ENCODE measurements around the gene IGSF21.

Gene IGSF21

GRCh38 chr1:18183533-18183932 is 75.9 kb downstream of the IGSF21 start:
- DNase-seq: no peak

GRCh38 chr1:18187054-18187453 is 79.5 kb downstream of the IGSF21 start:
- DNase-seq: no peak

DNA sequence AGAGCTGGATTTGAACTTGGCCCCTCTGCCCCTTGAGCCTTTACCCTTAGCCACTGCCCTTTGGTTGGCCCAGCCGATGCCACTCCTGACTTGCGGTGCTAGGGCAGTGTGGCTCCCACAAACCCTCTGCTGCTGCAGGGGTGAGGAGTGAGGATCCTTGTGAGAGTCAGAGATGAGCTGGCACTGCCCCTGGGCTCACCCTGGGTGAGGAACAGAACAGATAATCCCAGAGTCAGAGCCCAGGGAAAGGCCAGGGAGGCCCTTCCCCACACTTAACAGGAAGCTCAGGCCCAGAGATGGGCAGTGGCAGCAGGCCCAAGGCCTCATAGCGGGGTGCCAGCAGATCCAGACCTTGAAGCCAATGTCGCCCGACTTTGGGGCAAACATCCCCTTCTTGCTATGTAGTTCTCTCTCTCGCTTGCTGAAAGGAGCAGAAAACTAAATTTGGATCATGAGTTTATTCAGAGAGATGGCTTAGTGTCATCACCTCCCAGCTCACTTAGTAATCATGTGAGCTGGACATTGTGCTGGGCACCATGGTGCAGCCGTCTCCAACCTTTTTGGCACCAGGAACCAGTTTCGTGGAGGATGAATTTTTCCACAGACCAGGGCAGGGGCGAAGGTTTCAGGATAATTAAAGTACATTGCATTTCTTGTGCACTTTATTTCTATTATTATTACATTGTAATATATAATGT is 81.4 kb downstream of the IGSF21 start:
- DNase-seq: no peak

DNA sequence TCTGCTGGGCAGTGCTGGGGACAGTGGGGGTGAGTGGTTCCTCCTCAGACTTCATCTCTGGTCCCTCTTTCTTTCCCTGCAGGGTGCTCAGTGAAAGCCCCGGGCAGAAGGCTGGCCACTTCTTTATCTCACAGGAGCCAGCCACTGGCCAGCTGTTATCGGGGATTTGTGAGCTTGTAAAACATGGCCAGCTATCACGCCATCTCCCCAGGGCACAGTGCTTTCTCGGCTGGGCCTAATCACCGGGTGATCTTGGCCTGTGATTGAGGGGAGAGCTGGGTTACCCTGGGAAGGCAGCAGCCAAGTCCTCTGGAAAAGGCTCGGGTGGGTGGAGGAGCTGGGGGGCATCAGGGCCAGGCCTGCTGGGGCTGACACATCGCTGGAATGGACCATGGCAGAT is 83.0 kb downstream of the IGSF21 start:
- no peak for DNase-seq

GRCh38 chr1:18191037-18191436 is 83.4 kb downstream of the IGSF21 start:
- DNase-seq: no peak

GRCh38 chr1:18191481-18192155 is 84.0 kb downstream of the IGSF21 start:
- DNase-seq: no peak

GRCh38 chr1:18192182-18192581 is 84.6 kb downstream of the IGSF21 start:
- no peak for DNase-seq

DNA sequence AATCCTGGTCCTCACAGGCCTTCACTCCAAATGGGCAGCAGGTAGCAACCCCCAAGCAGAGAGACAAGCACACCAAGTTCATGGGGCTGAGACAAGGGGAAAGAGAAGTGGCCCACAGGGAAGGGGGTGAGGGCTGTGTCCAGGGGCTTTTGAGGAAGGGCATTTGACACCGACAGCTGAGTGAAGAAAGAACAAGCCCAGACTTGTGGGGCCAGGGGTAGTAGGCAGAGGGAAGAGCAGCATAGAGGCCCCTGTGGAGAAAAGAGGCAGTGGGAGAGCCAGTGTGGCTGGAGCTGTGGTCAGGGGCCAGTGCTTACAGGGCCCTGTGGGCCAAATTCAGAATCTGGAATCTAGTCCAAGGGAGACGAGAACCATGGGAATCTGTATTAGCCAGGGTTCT is 85.4 kb downstream of the IGSF21 start:
- no peak for DNase-seq

DNA sequence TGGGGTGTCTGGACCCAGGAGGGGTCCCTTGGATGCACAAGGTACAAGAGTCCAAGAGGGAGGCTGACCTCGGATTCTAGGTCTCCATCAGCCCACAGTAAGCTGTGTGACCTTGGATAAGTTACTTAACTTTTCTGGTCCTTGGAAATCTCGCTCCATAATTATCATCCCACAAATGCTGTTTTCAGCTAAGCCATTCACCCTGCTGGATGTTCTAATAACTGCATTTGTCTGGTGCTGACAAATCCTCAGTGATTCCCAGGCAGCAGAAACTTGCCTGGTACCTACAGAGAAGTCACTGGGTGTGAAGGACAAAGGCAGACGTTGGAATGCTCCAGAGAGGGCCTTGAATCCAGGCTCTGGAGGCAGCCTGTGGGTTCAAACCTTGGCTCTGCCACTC is 89.7 kb downstream of the IGSF21 start:
- no peak for DNase-seq

DNA sequence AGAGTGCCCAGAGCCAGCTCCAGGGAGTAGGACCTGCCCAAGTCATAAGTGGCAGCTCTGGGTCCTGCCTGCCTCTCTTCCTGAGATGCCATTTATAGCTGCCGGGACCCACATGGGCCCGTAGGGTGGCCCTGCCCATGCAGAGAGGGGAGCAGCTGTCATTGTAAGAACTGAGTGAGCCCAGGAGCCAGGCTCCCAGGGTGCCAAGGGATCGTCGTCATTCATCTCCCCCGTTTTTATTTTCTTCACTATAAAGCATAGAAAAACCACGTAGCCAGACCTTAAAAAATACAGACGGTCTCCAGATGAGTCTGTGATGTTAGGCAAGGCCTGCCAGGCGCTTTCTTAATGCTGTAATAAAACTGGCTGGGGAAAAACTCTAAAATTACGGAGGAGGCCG is 90.7 kb downstream of the IGSF21 start:
- no peak for DNase-seq

- no peak for DNase-seq
These were observed 91.9 kb downstream of the IGSF21 start for GRCh38 chr1:18199462-18199861.

GRCh38 chr1:18200136-18200717 is 92.6 kb downstream of the IGSF21 start:
- DNase-seq: no peak

GRCh38 chr1:18200918-18201317 is 93.3 kb downstream of the IGSF21 start:
- DNase-seq: no peak

- no peak for DNase-seq
These were observed 94.6 kb downstream of the IGSF21 start for GRCh38 chr1:18201997-18202719.

DNA sequence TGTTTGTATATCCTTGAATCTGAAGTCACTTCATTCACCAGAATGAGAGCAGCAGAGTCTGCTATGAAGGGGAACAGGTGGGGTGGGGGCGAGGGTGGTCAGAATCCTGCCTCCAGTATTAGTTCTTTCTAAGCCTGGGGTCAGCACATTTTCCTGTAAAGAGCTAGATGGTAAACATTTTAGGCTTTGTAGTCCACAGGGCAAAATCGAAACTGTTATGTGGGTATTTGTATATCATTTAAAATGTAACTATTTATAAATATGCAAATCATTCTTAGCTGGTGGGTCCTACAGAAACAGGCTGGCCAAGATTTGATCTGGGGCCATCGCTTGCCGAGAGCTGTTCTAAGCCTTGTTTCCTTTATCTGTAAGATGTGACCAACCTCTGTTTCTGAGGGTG is 96.0 kb downstream of the IGSF21 start:
- DNase-seq: no peak

DNA sequence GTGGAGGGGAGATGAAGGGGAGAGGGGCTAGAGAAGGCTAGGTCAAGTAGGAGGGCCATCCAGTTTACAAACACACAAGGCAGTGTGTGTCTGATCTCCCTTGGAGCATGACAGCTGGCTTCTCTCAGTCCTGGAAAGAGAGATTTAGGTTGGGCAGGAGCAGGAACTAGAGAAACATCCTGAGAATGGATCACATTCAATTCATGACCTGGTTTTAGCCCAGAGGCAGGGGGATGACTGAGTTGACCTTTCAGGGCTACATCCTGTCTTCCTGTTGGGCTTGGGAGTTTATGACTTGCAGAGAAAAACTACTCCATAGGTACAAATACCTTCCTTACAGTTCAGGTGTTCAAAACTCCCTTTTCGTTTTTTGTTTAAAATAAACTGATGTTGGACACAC is 97.0 kb downstream of the IGSF21 start:
- DNase-seq: no peak

DNA sequence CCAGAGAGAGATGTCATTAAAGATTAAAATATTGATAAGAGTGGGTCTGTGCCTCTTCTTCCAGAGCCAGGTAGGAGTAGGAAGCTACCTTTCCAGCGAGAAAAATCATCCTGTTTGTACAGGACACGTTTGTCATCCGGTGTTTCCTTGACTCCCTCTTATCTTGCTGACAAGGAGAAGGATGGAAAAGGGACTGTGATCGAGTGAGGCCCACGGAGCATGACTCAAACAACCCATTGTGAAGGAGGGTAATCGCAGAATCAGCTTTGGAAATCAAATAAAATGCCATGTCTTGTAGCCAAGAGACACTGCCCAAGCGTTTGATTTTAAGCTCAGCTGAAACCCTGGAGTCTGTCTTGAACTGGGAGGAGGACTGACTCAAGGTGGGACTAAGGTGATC is 97.7 kb downstream of the IGSF21 start:
- no peak for DNase-seq

GRCh38 chr1:18211764-18212163 is 104.2 kb downstream of the IGSF21 start:
- DNase-seq: no peak

- DNase-seq: no peak
These were observed 109.9 kb downstream of the IGSF21 start for GRCh38 chr1:18217398-18218043.

DNA sequence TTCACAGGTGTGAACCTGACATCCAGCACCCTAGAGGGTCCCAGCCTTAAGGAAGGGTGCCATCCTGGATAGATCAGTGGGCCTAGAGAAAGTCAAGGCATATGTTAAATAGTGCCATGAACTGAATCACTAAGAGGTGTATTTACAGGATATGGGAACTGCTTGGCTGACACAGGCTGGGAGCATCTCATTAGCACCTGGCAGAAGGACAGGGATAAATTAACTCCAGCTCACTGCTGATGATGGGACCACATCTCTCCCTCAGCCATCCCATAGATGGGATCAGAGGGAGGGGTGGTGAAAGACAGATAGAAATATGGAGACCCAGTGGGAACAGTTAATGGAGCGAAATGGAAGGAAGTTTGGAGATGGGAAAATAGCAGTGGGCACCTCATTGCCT is 122.0 kb downstream of the IGSF21 start:
- DNase-seq: no peak

DNA sequence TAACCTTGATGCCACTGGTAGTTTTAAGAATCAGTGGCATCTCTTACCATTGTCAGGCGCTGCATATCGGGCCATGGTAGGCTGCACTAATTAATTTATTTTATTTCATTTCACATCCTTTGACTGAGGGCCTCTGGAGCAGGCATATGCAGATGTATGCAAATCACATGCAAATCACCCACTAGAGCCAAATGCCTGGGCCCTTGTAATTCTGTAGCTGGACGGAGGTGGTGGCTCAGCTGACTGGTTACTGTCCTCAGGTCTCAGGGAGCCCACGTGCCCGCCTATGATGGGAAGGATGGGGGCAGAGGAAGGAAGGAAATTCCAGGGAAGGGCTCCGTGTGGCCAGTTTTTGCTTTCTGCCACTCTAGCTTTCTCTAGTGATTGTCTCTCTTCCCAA is 122.7 kb downstream of the IGSF21 start:
- DNase-seq: no peak

GRCh38 chr1:18230840-18231239 is 123.2 kb downstream of the IGSF21 start:
- no peak for DNase-seq

DNA sequence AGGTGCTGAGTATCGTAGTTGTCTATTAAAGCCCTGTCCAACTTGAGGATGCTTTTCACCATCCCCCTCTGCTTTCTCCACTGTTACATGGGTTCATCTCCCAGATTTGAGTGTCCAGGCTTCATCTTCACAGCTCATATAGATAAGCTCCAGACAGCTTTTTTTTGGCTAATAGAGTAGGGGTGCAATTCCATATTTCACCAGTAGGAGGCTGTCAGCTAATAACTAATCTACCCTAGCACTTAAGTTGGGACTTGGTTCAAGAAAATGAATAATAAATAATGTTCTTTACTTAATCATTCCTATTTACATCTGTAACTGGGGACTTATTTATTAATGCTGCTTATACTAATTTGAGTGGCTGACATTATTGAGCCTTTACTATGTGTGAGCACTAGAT is 124.5 kb downstream of the IGSF21 start:
- DNase-seq: no peak
